Peyer's patch (tissue), 4 donors: ENCODE data around the gene PRIM1.

Source experiments
- CTCF ChIP-seq, 6 experiments: fragments of 450-650 bp in 4 of 6; fragments of 200-600 bp in 2 of 6; sonication (generic) in 1 of 6; IDR thresholded peaks; one replicate each; pipeline ENCODE4 v1.5.1; 2017 to 2019; ENCODE audit warnings: antibody characterized with exemption in 6 of 6, mild to moderate bottlenecking in 3 of 6, moderate library complexity in 1 of 6
- POLR2A ChIP-seq, 2 donors: fragments of 450-650 bp; IDR thresholded peaks; one replicate each; pipeline ENCODE4 v1.5.1; 2017; ENCODE audit warnings: antibody characterized with exemption in 2 of 2, mild to moderate bottlenecking in 2 of 2, moderate library complexity in 2 of 2

GRCh38 chr12:56753566-56753965, 1.4 kb upstream of the PRIM1 start:
- TF ChIP-seq CTCF (IDR thresholded peaks at IDR 0.05) (no peak), POLR2A (IDR thresholded peaks at IDR 0.05) (no peak)
